Stimulated activated CD4-positive, alpha-beta T cell treated with anti-CD3 and anti-CD28 coated beads, Interleukin-1b, Interleukin-23, amount 100 ng/mL, for 1 hour (primary cell): ENCODE data around the gene CREB5.

Experiments
- DNase-seq, 2 donors: peaks; one replicate each; pipeline ENCODE4 v3.0.0-alpha.2; 2020; ENCODE audit warnings: low read depth in 2 of 2

CREB5 gene

DNA sequence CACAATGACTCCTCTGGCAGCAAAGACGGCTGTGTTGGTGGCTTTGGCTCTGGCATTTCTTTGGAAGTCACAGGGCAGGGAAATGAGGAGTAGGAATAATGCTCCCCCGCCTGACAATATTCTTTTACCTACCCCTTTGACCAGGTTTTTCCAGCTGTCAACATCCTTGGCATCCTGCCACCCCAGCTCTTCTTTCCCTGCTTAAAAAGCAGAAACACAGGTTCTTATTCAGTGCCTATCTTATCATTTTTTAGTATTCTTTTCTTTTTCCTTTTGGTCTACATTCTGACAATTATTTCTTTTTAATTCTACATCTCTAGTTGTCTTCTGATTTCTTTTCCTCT, 97.7 kb downstream of the CREB5 start:
- no peak for DNase-seq

DNA sequence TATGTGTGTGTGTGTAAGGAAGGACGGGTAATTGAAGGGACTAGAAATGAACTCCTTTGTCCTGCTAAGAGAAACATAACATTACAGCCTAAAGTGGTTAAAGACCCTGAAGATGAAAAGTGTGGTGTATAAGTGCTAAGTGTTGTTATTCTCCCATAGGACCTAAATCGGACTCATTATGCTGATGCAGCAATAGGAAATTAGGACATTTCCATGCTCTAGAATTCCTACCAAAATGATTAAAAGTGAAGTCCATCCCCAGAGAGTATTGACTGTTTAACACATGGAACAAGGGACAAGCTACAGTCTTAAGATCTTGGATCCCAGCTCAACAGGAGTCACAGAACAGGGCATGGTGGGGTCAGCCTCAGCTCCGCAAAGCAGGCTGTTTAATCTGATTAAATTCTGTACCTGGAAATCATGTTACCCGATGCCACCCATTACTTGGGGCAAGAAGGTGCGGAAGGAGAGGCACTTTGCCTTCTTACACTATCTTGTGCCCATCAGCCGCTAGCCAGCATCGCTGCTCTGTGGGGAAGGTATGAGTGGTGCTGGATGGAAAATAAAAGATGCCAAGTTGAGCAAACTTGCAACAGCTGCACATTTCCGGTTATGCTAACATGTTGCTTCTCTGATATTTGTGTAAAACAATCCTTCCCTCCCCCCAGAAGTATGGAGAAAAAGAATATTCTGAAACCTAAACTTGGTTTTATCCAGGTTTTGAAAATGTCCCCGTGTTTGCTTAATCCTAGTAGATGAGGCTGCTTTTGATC, 100.5 kb downstream of the CREB5 start:
- no peak for DNase-seq

DNA sequence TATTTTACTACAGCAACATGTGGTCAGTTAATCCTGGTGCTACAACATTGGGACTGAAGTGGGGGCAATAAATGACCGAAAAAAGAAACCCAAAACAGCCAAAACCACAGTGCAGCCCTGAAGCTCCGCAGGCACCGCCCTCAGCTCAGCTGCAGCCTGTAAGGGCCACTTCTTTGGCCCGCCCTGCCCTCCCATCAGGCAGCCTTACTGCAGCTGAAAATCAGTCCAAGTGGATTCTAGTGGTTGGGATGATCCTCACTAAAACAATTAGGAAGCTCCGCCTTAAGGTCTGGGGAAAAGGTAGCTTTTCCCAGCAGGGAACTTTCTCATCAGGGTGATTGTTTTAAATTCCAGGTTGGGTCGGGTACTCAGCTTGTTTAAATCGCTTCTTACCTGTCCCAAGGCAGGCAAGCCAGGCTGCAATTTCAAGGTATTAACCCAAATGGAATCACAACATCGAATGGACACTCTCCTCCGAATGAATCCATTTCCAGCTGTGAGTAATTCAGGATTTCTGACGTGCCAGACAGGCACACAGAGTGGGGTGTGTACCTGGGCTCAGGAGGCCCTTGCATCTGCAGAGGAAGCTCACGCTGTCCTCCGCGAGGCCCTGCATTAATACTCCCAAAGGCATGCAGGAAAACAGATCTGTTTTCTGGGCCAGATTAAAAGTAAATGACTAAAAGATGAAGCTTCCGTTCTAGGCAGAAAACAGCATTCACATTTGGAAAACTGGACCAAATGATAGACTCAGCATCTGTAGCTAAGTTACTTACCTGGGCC, 104.3 kb downstream of the CREB5 start:
- no peak for DNase-seq

DNA sequence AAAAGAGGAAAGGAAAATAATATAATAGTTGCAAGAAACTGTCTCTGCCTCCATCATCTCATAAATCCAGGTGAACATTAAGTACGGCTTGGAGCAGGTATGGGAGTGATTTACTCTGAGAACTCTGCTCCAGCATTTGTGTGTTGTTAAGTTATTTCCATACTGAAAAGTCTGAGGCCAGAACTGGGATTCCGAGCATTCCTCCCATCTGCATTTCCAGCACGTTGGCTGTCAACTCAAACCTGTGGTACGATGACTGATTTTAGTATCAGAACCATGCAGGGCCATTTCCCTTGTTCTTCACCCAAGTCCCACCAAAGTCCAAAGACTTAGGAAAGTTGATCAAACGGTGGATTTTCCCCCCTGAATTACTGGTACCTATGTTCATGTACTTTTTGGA, 104.9 kb downstream of the CREB5 start:
- DNase-seq, result no peak

DNA sequence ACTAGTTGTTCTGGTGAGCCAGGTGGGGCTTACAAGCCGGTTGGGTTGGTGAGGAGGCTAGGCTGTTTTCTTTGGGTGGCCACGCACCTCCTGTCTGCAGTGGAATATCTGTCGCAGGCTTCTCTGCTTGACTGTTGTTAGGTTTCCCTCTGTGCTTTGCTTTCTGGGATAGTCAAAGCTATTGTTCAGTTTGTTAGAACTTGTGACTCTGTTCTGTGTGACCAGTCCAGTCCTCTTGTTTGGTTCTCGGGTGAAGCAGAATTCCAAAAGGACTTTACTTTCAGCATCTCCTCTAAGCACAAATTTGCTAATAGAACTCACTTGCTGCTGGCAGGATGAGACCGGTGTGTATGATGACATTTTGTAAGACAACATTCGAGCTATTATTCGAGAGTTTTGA, 105.3 kb downstream of the CREB5 start:
- no peak for DNase-seq

DNA sequence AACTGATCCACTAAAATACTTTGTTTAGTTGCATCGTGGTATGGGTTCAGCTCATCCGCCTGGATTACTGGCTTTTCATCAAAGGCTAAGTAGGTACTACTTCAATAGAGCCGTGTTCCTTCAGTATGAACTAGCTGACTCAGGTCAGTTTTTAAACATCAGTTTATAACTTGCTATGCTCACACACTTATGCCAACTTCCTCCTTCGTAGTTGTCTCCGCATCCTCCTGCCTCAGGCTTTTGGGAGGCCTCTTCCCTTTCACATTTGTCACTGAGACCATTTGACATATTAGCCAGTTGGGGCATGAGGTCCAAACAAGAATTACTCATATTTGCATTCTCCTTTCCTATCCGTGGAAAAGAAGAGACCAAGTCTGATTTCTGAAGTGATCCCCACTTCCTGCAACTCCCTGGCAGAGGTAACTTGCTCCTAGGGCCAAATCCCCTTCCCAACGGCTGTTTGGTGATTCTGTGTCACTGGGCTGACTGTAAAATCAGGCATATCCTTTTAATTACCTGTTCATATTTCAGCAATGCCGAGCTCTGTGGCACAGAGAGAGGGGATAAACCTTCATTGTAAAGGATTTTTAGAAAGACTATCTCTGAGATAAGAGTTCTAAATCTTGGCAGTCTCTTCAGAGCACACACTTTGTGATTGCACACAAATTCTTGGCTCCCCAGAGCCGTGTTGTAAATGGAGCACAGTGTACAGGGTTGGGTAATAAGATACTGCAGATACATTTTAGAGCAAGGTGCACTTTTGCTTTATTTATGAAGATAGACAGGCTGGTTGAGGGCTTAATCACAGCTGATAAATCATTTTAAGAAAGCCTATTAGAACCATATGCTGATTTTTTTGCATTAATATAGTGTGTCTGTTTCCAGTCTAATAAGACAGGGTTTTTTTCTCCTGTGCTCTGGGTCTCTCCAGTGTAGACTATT, 108.0 kb downstream of the CREB5 start:
- DNase-seq, result no peak

DNA sequence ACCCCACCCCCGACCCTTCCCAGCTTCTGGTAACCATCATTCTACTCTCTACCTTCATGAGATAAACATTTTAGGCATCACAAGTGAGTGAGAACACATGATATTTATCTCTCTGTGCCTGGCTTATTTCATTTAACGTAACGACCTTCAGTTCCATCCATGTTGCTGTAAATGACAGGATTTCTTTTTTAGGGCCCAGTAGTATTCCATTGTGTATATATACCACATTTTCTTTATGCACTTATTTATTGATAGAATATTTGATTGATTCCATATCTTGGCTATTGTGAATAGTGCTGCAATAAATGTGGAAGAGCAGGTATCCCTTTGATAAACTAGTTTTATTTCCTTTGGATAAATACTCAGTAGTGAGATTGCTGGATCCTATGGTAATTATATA, 112.7 kb downstream of the CREB5 start:
- no peak for DNase-seq

DNA sequence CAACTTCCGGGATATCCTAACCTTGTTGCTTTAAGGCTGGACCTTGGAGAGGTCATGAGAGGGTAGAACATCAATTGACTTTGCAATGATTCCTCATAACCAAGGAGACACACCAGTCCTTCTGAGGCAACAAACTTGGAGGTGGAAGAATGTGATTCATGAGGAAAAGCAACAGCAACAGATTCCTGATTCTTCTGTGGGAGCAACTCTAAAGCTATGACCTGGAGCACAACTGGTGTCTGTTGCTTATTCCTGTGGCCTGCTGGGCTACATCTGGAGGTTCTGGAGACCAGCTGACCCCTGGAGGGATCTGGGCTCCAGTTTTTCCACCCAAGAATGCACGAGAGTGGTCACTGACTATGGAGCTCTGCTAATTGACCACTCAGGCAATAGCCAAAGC, 116.6 kb downstream of the CREB5 start:
- DNase-seq, result no peak

DNA sequence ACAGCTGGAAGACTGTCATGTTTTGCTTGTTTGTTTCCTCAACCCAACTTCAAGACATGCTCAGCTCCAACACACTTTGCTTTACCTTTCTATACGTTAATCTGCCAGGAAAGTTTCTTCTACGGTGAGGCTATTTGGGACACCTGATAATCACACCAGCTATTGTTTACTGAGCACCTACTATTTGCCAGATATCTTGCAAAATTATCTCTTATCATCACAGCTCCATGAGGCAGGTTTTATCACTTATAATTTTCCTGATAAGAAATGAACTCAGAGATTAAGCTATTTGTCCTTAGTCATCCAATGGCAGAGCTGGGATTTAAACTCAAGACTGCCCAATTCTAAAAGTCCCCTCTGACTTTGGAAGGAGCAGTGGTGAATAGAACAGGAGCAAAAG, 117.4 kb downstream of the CREB5 start:
- no peak for DNase-seq

DNA sequence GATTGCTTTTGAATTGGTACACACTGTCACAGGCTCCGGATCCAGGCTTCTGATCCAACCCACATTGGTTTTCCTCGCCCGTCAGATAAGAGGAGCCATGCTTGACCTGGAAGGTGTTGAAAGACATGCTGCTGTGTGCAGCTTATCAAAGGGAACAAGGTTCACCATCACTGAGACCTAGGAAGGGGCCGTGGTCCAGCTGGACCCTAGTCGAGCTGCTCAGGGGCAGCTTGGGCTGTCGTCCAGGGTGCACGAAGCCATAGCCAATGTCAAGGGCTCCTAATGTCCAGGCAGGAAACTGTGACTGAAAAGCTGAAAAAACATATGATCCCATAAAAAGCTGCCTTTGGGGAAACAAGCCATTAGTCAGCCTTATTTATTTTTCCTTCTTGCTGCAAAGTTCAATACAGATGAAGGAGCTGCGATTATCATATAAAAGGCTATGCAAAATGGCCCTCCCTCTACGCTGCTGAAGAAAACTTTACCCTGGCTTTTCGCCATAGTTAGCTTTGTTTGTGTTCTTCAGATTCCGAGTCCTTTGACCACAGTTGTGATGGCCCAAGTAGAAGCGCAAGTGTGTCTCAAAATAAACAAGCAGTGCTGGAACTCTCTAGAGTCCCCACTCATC, 118.0 kb downstream of the CREB5 start:
- DNase-seq, result no peak

DNA sequence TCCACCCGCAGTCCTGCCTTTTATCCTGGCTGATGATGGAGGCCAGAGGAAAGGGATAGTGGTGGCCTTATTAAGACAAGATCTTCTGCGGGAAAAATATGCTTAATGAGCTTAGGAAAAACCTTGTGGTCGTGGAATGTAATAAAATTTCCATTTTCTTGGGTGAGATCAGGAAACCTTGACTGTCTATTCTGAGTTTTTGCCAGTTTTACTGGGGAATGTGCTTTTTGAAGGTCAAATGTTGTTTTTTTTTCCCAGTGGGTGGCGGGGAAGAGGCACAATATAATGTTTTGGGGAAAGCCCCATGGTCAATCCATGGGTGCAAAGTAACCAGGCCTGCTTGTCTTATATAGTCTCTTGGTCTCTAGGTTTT, 118.5 kb downstream of the CREB5 start:
- DNase-seq, result no peak

DNA sequence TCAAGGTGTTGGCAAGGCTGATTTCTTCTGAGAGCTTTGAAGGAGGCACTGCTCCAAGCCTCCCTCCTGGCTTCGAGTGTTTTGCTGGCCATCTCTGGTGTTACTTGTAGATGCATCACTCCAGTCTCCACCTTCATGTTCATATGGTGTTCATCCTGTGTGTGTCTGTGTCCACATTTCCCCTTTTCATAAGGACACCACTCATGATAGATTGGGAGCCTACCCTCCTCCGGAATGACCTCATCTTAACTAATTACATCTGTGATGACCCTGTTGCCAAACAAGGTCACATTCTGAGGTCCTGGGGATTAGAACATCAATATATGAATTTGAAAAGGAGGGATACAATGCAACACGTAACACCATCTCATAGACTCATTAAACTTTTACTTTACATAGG, 119.0 kb downstream of the CREB5 start:
- DNase-seq, result no peak

DNA sequence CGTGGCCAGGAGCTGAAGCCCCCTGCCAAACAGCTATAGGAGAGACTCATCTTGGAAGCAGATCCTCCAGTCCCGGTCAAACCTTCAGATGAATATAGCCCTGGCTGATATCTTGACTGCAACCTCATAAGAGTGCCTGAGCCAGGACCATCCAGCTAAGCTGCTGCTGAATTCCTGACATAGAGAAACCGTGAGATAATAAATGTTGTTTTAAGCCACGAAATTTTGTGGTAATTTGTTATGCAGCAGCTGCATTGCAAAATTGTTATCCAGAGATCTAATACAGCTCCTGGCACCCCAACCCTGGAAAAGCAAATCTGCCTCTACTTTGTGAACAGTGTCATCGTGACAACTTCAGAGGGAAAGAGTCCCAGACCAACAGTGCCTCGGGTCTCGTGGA, 119.9 kb downstream of the CREB5 start:
- DNase-seq, result no peak

DNA sequence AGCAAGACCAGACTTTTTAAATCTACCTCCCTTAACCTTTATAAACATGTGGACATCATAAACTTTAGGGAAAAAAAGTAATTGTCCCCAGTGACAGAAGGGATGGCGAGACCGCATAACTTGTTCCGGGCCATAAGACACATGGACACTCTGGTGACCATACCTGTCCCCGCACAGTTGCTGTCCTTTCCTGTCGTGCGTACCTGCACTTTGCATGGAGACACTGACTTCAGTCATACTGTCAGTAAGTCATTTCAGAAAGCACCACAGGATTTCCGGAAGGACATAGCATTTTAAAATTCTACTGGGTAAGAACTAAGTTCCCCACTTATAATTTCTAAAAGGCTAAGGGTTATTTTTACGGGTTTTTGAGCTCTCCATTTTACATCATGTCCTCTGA, 120.9 kb downstream of the CREB5 start:
- DNase-seq, result no peak

DNA sequence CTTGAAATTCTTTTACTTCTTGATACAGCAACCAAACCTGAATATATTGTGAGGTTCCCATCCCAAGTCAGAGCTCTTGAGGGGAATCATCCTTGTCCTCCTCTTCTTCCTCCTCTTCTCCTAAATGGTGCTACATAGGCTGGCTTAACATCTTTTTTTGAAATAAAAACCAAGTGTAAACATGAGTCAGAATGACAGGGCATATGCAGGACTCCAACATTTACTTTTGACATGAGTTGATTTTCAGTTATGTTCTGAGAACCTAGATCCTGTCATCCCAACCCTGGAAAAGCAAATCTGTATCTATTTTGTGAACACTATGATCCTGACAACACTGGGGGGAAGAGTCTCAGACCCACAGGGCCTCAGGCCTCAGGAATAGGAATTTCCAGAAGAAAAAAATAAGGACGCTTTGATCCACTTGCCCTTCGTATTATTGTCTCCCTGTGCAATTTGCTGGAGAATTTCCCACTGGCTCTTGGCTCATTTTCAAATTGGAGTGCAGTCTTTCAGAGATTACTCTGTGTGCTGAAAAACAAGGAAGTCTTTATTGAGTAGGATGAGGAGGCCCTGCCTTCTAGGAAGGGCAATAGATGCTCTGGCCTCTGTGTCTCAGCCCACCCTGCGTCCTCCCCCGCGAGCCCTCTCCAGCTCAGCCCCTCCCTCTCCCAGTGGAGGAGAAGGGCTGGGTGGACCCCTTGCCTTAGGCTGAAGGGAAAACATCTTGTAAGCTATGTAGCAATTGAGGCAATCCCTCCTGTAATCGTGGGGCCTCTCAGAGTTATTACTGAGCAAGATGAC, 121.6 kb downstream of the CREB5 start:
- no peak for DNase-seq

DNA sequence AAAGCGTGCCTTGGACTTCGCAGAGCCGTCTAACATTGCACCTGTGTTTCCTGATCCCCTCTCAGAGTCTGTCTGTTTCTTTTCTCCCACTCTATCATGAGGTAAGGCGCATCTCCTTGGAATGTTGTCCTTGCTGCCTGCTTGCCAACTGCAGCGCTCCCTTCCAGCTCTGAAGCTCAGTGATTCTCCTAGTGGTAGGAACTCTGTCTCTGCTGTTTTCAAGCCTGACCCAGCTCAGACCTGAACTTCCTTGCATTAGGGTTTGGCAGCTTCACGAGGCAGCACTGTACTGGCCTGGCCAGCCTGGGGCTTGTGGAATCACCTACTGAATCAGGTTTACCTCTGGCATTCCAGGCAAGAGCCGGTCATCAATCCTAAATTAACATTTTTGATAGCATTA, 123.9 kb downstream of the CREB5 start:
- no peak for DNase-seq

DNA sequence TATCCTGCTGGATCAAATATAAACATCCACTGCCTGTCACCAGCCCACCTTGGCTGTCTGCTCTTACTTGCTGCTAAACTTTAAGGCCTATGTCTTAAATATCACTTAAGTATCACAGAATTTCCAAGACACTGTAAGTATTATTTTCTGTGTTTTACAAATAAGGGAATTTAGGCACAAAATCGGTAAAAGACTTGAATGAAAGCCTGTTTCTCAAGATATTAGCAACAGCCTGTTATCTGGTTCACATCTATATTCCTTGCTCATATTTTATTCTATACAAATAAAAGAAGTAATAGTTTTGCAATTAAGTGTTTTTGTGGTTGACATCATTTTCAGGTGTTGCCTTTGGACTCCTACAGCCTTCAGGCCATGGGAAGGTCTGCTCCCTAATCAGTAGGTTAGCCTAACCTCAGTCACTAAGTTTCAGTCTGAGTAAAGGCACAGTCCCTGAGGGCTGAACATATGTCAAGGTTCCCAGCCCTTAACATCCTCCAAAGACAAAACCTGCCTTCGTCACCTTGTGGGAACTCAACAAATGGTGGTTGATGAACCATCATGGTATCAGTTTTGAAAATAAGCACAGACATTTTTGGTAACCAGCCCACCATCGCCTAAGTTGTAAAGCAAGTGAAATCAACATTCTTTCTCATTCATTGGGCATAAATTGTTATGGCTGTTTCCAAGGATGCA, 127.1 kb downstream of the CREB5 start:
- DNase-seq, result no peak

DNA sequence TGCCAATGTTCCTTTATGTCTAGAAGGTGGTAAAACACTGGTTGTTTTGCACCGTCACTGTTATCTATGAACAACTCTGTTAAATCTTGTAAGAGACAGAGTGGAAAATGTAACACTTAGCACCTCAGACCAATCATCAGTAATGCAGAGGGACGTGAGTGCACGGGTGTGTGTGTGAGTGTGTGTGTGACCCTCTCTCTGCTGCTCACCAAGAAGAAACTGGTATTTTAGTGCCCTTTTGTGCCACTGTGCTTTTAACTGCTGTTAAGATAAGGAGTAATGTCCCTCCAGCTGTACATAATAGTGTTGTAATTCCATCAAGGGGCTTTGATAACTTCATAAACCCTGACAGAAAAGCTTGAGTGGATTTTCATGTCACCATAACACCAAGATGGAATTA, 130.1 kb downstream of the CREB5 start:
- no peak for DNase-seq

DNA sequence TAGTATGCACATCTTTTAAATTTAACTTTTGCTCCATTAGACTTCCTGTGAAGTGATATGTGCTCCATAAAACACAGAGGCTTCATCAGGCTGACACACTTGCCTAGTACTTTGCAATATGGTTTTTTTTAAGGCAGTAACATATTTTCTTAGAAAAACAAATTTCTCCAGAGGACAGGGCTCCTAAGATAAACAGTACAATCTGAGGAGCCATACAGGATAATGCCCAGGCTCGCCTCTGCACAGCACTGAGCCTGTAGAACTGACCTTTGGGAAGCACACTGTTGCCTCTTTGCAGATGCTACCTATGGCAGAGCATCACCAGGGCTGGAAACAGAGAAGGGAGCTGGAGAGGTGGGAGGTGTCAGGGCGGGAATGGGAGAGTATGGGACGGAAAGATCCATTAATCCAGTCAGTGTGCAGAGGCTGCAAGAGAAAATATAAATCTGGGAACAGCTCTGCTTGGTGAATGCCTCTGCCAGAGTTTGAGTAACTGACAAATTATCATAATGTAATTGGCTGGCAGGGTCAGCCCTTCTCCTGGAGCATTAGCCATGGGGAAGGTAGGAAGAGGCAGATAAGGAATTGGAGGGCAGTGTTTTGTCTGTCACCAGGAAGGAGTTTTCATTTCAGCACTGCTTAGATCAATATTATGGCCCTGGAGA, 132.3 kb downstream of the CREB5 start:
- no peak for DNase-seq

DNA sequence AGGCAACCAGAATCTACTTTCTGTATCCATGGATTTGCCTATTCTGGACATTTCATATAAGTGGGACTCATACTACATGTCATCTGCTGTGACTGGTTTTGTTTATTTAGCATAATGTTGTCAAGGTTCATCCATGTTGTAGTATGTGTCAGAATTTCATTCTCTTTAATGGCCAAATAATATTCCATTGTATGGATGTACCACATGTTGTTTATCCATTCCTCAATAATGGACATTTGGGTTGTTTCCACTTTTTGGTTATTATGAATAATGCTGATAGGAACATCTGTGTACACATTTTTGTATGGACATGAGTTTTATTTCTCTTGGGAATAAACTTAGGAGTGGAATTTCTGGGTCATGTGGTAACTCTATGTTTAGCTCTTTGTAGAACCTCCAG, 133.7 kb downstream of the CREB5 start:
- no peak for DNase-seq
